NK-92 (cell line): Measurements from ENCODE around the gene GNA15.
"Not testable (repeated sequence)": the region's sequence is repeated elsewhere in the genome, so short reads cannot be mapped to it uniquely, and the experiment has no call there.

Experiments
- DNase-seq: peaks from one replicate; lab custom pipeline; 2025; ENCODE audit not compliant: unreplicated experiment; lab: John Stamatoyannopoulos, UW

Gene GNA15

DNA sequence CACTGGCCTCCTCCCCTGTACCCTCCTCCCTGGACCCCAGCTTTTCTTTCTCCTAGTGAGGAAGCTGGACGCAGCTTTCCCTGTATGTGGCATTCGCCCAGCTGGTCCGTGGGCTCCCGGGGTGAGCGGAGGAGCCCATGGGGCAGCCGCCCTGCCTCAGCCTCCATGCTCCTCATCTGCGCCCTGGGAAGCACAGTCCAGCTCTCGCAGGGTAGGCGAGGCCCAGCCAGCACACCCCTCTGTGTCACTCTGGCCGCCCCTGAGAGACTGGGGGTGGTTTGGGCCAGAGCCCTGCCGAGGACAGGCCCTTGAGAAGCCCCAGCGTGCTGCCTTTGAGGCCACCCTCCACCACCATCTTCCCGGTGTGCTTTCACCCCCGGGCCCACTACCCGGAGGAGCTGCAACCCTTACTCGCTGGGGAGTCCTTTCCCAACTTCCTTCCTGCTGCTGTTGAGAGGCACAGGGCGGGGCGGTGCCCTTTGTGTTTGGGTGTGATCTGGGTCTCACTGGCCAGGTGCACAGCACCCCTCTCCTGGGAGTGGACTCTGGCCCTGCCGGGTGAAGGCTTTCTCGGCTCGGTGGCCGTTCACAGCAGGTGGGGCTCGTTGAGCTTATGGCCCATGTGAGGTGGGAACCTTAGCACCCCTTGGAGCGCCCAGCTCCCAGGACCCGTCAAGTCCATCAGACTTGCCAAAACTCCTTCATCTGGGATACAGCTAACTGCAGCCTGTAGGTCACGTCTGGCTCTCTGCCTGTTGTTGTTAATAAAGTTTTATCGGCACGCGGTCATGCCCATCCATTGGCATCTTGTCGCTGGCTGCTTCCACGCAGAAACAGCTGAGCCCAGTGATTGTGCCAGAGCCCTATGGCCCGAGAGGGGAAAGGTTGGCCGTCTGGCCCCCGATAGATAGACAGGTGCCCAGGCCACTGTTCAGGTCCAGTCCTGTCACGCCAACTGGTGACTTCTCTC is 53.1 kb downstream of the GNA15 start:
- DNase-seq = no peak

DNA sequence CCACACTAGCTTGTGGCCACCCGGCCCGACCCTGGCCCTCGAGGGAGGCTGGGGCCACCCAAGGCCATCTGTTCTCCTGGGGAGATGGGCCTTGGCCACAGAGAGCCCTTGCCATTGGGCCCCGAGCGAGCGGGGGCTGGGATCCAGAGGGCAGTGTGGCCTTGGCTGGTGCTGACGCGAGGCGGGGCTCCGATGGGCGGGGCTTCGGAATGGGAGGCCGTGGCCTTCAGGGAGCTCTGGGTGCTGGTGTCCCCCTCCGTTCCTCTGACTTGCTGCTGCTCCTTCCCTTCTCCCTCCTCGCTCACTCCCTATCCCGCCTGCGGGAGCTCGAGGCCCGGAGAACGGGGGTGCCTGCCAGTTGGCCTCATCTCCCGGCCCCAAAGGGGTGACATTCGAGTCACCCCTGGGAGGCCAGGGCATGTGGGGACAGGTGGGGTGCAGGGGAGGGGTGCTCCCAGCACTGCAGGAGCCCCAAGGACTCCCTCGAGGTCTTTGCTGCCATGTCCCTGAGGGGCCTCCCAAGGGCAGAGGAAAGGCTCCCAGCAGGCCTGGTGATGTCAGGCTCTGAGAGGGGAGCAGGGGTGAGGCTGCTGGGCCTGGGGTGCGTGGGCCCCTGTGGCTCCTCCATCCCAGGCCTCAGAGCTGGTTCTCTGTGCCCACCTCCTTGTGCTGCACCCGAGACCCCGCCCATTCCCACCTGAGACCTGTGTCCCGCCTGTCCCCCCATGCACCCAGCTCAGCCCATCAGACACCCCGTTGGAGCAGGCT is 54.1 kb downstream of the GNA15 start:
- no peak for DNase-seq

DNA sequence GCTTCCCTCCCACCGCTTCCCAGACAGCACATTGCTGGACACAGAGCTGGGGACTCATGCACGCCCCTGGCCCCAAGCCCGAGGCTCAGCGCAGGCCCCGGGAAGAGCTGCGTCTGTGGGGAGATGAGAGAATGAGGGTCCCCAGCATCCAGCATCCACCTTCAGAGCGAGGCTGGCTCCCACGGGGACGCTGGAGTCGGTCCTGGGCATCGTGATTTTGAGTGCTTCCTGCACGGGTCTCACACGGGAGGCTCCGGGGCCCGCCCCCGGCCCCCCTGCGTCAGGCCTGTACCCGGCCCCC is 54.6 kb downstream of the GNA15 start:
- DNase-seq = no peak

- DNase-seq = no peak
Observed at GRCh38 chr19:3190921-3191805, 55.3 kb downstream of the GNA15 start.

DNA sequence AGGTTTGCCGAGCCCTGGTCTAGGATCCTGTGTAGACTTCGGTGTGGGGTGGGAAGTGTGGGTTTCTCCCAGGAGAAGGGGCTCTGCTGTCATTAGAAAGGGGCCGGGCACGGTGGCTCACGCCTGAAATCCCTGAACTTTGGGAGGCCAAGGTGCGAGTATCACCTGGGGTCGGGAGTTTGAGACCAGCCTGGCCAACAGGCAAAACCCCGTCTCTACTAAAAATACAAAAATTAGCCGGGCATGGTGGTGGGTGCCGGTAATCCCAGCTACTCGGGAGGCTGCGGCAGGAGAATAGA is 55.9 kb downstream of the GNA15 start:
- DNase-seq = not testable (repeated sequence)

DNA sequence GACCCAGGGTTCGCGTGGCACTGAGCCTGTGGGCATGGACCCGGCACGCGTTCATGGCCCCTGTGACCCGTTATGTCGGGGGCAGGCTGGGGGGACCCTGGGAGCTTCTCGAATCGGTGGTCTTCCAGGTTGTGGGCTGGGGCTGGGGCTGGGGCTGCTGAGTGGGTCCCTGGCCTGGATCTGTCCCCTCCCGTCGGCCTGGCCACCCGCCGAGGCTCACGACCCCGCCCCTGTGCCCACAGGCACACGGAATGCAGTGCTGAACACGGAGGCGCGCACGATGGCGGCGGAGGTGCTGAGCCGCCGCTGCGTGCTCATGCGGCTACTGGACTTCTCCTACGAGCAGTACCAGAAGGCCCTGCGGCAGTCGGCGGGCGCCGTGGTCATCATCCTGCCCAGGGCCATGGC is 56.4 kb downstream of the GNA15 start:
- no peak for DNase-seq

- no peak for DNase-seq
Observed at GRCh38 chr19:3192684-3193083, 56.9 kb downstream of the GNA15 start.

GRCh38 chr19:3193256-3194105 is 57.6 kb downstream of the GNA15 start:
- DNase-seq = no peak

GRCh38 chr19:3194106-3195087 is 58.6 kb downstream of the GNA15 start:
- DNase-seq = no peak

DNA sequence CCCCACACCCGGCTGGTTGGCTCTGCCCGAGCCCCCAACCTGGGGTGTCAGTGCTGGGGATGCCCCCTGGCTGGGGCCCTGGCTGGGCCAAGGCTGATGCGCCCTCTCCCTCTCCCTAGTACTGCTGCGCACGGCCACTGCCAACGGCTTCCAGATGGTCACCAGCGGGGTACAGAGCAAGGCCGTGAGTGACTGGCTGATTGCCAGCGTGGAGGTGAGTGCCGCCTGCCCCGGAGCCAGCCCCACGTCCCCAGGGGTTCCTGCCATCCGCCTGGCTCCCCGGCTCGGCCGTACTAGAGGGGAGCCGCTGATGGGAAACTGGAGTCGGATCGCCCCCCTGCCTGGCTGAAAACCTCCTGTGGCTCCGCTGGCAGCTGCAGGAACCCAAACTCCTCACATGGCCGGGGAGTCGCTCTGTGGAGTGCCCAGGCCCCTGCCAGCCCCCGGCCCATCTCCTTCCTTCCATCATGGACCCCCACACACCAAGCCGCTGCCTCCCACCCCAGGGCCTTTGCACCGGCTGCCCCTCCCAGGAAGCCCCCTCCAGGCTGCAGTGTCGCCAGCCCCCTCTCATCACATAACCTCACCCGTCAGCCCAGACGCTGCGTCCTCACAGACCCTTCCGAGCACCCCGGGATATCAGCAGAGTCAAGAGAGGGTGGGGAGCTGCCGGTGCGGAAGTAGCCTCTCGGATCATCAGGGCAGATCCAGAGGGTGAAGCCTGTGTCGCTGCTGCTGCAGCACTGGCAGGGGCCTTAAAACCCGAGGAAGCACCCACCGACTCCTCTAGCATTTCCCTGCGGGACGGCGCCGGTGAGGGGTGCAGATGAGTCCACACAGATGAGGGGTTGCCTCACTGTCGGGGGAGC is 60.5 kb downstream of the GNA15 start:
- no peak for DNase-seq

DNA sequence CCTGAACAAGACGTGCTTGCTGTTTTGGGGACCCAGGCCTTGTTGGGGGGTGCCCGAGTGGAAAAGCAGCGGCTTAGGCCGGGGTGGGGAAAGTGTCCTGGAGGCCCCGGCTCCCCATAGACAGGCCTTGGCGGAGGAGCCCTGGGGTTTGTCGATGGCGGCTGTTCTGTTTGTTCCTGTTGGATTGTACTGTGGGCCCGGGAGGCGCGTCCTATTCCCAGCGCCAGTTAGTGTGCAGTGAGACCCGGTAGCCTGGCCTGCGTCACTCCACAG is 61.0 kb downstream of the GNA15 start:
- no peak for DNase-seq

DNA sequence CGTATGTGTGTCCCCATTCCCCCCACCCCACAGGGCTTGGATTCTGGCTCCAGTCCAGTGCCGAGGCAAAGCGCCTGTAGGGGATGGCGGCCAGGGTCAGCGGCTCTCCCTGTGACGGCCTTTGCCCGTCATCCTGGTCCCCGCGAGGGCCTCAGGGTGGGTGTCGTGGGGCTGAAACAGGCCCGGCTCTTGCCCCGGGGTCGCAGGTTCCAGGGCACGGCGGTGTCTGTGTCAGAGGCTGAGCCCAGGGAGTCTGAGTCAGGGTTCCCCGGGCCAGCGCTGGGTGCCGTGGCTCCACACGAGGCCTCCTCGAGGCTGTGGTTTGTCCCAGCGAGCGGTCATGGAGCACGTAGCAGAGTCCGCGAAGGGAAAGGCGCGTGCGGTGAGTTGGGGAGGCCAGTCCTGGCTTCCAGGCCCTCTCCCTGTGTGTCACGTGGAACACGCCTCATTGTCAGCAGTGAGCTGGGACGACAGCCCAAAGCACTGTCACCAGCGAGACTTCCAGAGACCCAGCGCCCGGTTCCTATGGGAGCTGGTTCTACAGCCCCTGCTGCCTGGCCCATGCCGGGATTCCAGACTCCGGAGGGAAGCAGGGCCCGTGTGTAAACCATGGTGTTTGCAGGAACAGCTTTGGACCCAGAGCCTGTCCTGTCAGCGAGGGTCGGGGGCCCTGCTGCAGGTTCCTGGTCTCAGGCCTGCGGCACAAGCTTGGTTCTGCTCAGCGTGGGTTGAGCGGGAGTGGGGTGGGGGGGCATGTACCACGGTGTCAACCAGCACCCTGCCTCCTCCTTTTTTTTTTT is 63.3 kb downstream of the GNA15 start:
- DNase-seq = no peak

DNA sequence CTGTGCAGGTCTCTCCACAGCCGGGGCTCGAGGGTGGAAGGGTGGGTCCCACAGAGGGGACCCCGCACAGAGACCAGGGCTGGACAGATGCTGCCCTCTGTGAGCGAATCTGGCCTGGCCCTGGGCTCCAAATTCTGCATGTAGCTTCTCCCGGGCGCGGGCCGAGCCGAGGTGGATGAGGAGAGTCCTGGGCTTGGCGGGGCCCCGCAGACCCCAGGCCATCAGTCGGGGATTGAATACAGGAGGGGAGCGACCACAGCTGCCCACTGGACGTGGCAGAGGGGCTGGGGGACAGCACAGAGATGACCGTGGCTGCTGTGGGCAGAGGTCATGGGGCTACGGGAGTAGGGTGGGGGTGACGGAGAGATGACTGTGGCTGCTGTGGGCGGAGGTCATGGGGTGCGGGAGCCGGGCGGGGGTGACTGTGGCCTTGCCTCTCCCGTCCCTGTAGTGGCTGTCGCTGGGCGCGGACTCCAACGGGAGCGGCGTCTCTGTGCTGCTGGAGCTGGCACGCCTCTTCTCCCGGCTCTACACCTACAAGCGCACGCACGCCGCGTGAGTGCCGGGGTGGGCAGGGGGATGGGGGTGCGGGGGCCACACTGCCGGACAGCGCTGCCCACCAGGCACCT is 65.4 kb downstream of the GNA15 start:
- DNase-seq = no peak

DNA sequence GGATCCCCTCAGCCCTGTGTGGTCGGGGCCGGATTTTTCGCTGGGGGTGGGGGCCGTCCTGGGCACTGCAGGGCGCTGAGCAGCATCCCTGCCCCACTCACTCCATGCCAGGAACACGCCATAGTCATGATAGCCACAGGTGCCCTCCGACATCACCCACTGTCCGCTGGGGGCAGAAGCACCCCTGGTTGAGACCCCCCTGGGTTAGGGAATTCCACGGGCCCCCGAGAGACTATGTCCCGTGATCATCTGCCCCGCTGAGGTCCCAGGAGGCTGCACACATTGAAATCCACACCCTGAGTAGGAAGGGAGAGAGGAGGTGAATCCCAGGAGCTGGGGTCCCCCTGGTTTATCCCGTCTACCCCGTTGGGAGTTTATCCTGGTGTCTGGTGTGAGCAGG is 66.1 kb downstream of the GNA15 start:
- DNase-seq = no peak

GRCh38 chr19:3202346-3202745 is 66.5 kb downstream of the GNA15 start:
- no peak for DNase-seq

- not testable (repeated sequence) for DNase-seq
Observed at GRCh38 chr19:3202895-3203294, 67.1 kb downstream of the GNA15 start.
